CD4-positive, alpha-beta T cell treated with Interleukin-17A for 4 hours (primary cell): ENCODE measurements around the gene SRA1.

Experiments
- DNase-seq: peaks from one replicate; pipeline ENCODE4 v3.0.0-alpha.2; 2020; ENCODE audit warnings: mixed read lengths

Gene SRA1

GRCh38 chr5:140570058-140570457 lies 12.8 kb upstream of the SRA1 start:
- no peak for DNase-seq

GRCh38 chr5:140569197-140569596 lies 11.9 kb upstream of the SRA1 start:
- peak; percentile 14 for DNase-seq

GRCh38 chr5:140568443-140569063 lies 11.3 kb upstream of the SRA1 start:
- DNase-seq = no peak

GRCh38 chr5:140567871-140568270 lies 10.6 kb upstream of the SRA1 start:
- DNase-seq = no peak

- DNase-seq = no peak
These were observed 10.0 kb upstream of the SRA1 start for GRCh38 chr5:140567136-140567818.

GRCh38 chr5:140566665-140567064 lies 9.4 kb upstream of the SRA1 start:
- no peak for DNase-seq

GRCh38 chr5:140565780-140566095 lies 8.5 kb upstream of the SRA1 start:
- no peak for DNase-seq

GRCh38 chr5:140565024-140565779 lies 7.9 kb upstream of the SRA1 start:
- DNase-seq = no peak

GRCh38 chr5:140564196-140565023 lies 7.1 kb upstream of the SRA1 start, which contains the start of the genes APBB3 and SLC35A4:
Gene APBB3, minus strand, starts transcription at chr5:140564598. Its CDS starts 353 bp downstream, at chr5:140564245.
Gene SLC35A4, plus strand, starts transcription at chr5:140564828. Its CDS starts 2,342 bp downstream, at chr5:140567170.
- peak; percentile 96 for DNase-seq

GRCh38 chr5:140563596-140563995 lies 6.3 kb upstream of the SRA1 start:
- DNase-seq = no peak

- DNase-seq = no peak
These were observed 4.7 kb upstream of the SRA1 start for GRCh38 chr5:140561753-140562523.

GRCh38 chr5:140560227-140560626 lies 3.0 kb upstream of the SRA1 start:
- DNase-seq = no peak

- no peak for DNase-seq
These were observed 1.3 kb upstream of the SRA1 start for GRCh38 chr5:140558542-140558941.

- no peak for DNase-seq
These were observed 692 bp upstream of the SRA1 start for GRCh38 chr5:140557965-140558364.

GRCh38 chr5:140556438-140556837 lies 835 bp downstream of the SRA1 start:
- DNase-seq = no peak

- no peak for DNase-seq
These were observed 1.4 kb downstream of the SRA1 start for GRCh38 chr5:140555747-140556312.

GRCh38 chr5:140554454-140554853 lies 2.8 kb downstream of the SRA1 start:
- no peak for DNase-seq

- DNase-seq = no peak
These were observed 3.6 kb downstream of the SRA1 start for GRCh38 chr5:140553657-140554056.

- DNase-seq = no peak
These were observed 5.4 kb downstream of the SRA1 start for GRCh38 chr5:140551872-140552271.

GRCh38 chr5:140550147-140551079 lies 6.9 kb downstream of the SRA1 start:
- DNase-seq = no peak
